HepG2 (cell line): ENCODE measurements around the gene MARVELD3. TPM values are rescaled to one million over a fixed set of nuclear protein-coding genes. Genes with fewer than 3 reads are reported as not detected.

ENCODE experiments used
- AKAP8 ChIP-seq: sonication (generic); formaldehyde crosslinking; IDR thresholded peaks from 2 replicates; pipeline ENCODE4 v1.5.1; 2020; ENCODE audit warnings: mild to moderate bottlenecking, missing genetic modification reagents
- CENPT ChIP-seq: sonication (generic); formaldehyde crosslinking; IDR thresholded peaks from 2 replicates; pipeline ENCODE4 v1.8.0; 2022; ENCODE audit warnings: low read depth, mild to moderate bottlenecking, moderate library complexity, missing genetic modification reagents
- CHD4 ChIP-seq: fragments of 200-600 bp; sonication (generic); IDR thresholded peaks from 2 replicates; pipeline ENCODE4 v1.7.0; 2017; ENCODE audit warnings: mild to moderate bottlenecking, low read length, borderline replicate concordance
- CREM ChIP-seq, 2 experiments: sonication (generic) in 1 of 2; formaldehyde crosslinking in 1 of 2; IDR thresholded peaks; 2 replicates each; pipeline versions ENCODE4 v1.4.0 to v1.6.1; 2016 to 2020; ENCODE audit warnings: antibody characterized with exemption in 1 of 2, mild to moderate bottlenecking in 1 of 2, missing genetic modification reagents in 1 of 2
- ELF1 ChIP-seq: sonication (generic); formaldehyde crosslinking; IDR thresholded peaks from 2 replicates; pipeline ENCODE4 v1.4.0; 2020; ENCODE audit warnings: missing genetic modification reagents
- ETV5 ChIP-seq: IDR thresholded peaks from 2 replicates; pipeline ENCODE4 v1.6.1; 2018; ENCODE audit warnings: missing biosample characterization, missing genetic modification reagents, inconsistent platforms, borderline replicate concordance
- FIP1L1 ChIP-seq: fragments of 200-400 bp; formaldehyde crosslinking; IDR thresholded peaks from 2 replicates; pipeline ENCODE4 v1.6.1; 2018; ENCODE audit warnings: low read depth, mild to moderate bottlenecking, low read length, moderate library complexity, borderline replicate concordance; ENCODE audit not compliant: insufficient read depth
- FOSL1 ChIP-seq: sonication (generic); formaldehyde crosslinking; IDR thresholded peaks from 2 replicates; pipeline ENCODE4 v1.9.0; 2021; ENCODE audit warnings: missing genetic modification reagents, borderline replicate concordance
- GTF2F1 ChIP-seq: fragments of 150-350 bp; IDR thresholded peaks from 2 replicates; pipeline ENCODE4 v1.6.1; 2014; ENCODE audit warnings: low read length
- HDAC2 ChIP-seq: sonication (generic); formaldehyde crosslinking; IDR thresholded peaks from 2 replicates; pipeline ENCODE4 v1.4.0; 2020; ENCODE audit warnings: missing genetic modification reagents
- HNRNPH1 ChIP-seq: fragments of 200-400 bp; formaldehyde crosslinking; optimal IDR thresholded peaks from 2 replicates; pipeline ENCODE3; 2017; ENCODE audit warnings: mild to moderate bottlenecking, low read depth, low read length
- MAFF ChIP-seq: IDR thresholded peaks from 2 replicates; pipeline ENCODE4 v1.6.1; 2011; ENCODE audit warnings: low read depth, low read length, improper control_type of control experiment
- MNT ChIP-seq: fragments of 450-650 bp; IDR thresholded peaks from 2 replicates; pipeline ENCODE4 v1.6.1; 2016
- NFE2L1 ChIP-seq: sonication (generic); formaldehyde crosslinking; IDR thresholded peaks from 2 replicates; pipeline ENCODE4 v1.4.0; 2020; ENCODE audit warnings: missing genetic modification reagents, mild to moderate bottlenecking, borderline replicate concordance
- RARA ChIP-seq: IDR thresholded peaks from 2 replicates; pipeline ENCODE4 v1.6.1; 2016; ENCODE audit warnings: missing genetic modification reagents, missing compliant biosample characterization
- SALL1 ChIP-seq: sonication (generic); formaldehyde crosslinking; IDR thresholded peaks from 2 replicates; pipeline ENCODE4 v1.8.0; 2022; ENCODE audit warnings: mild to moderate bottlenecking, missing genetic modification reagents
- SAP130 ChIP-seq: IDR thresholded peaks from 2 replicates; pipeline ENCODE4 v1.6.1; 2016; ENCODE audit warnings: low read depth
- SMAD1 ChIP-seq: sonication (generic); formaldehyde crosslinking; IDR thresholded peaks from 2 replicates; pipeline ENCODE4 v1.4.0; 2020; ENCODE audit warnings: missing genetic modification reagents, low read depth, mild to moderate bottlenecking, borderline replicate concordance
- SMAD3 ChIP-seq: sonication (generic); formaldehyde crosslinking; IDR thresholded peaks from 2 replicates; pipeline ENCODE4 v1.4.0; 2020; ENCODE audit warnings: missing genetic modification reagents
- TOE1 ChIP-seq: sonication (generic); formaldehyde crosslinking; IDR thresholded peaks from 2 replicates; pipeline ENCODE4 v1.4.0; 2020; ENCODE audit warnings: mild to moderate bottlenecking, missing genetic modification reagents
- ZBTB21 ChIP-seq: sonication (generic); formaldehyde crosslinking; IDR thresholded peaks from 2 replicates; pipeline ENCODE4 v1.4.0; 2020; ENCODE audit warnings: missing genetic modification reagents
- ZNF333 ChIP-seq: sonication (generic); formaldehyde crosslinking; IDR thresholded peaks from 2 replicates; pipeline ENCODE4 v1.4.0; 2020; ENCODE audit warnings: mild to moderate bottlenecking, missing genetic modification reagents, borderline replicate concordance
- ZNF501 ChIP-seq: sonication (generic); formaldehyde crosslinking; IDR thresholded peaks from 2 replicates; pipeline ENCODE4 v1.5.1; 2020; ENCODE audit warnings: mild to moderate bottlenecking, moderate library complexity, missing genetic modification reagents
- ZNF557 ChIP-seq: sonication (generic); formaldehyde crosslinking; IDR thresholded peaks from 2 replicates; pipeline ENCODE4 v1.4.0; 2020; ENCODE audit warnings: missing genetic modification reagents
- ZNF678 ChIP-seq: sonication (generic); formaldehyde crosslinking; IDR thresholded peaks from 2 replicates; pipeline ENCODE4 v1.4.0; 2020; ENCODE audit warnings: mild to moderate bottlenecking, missing genetic modification reagents
- polyA plus RNA-seq, 8 experiments: library from polyadenylated mRNA; depleted of rRNA in 3 of 8; stranded (reverse) in 7 of 8; unstranded in 1 of 8; fragments of >200 nt; fragmentation: Illumina TruSeq in 4 of 8; extraction: Trizol in 4 of 8; gene quantifications; 2 replicates each; pipeline versions ENCODE4 v1.2.1 to v1.2.3, GENCODE V29; 2011 to 2016; ENCODE audit warnings: low read depth in 4 of 8, missing spikeins in 1 of 8, mixed read lengths in 1 of 8; ENCODE audit not compliant: insufficient read depth in 1 of 8
- total RNA-seq, 5 experiments: library from RNA; depleted of rRNA; stranded (reverse); fragments of >200 nt; fragmentation: Illumina TruSeq; extraction: Trizol; gene quantifications; 2 replicates each; pipeline ENCODE4 v1.2.3, GENCODE V29; 2016; ENCODE audit warnings: low read depth in 1 of 5
- TF ChIP-seq, protein P1 (sequence below): sonication (generic); formaldehyde crosslinking; IDR thresholded peaks from 2 replicates; pipeline ENCODE4 v1.5.0; 2020; ENCODE audit warnings: missing genetic modification reagents
- TF ChIP-seq, protein P2 (sequence below): IDR thresholded peaks from 2 replicates; pipeline ENCODE4 v1.6.1; 2016; ENCODE audit warnings: missing genetic modification reagents, missing compliant biosample characterization
- TF ChIP-seq, protein P3 (sequence below): conservative IDR thresholded peaks from 2 replicates; pipeline ENCODE4 v1.6.1; 2018; ENCODE audit warnings: missing genetic modification reagents

Gene MARVELD3
- total and polyA plus RNA-seq, 2 of the 13 experiments (the other 11 are each of a cell fraction or from before 2014, with no cell fraction given), result 4.8 to 5.6 TPM

DNA sequence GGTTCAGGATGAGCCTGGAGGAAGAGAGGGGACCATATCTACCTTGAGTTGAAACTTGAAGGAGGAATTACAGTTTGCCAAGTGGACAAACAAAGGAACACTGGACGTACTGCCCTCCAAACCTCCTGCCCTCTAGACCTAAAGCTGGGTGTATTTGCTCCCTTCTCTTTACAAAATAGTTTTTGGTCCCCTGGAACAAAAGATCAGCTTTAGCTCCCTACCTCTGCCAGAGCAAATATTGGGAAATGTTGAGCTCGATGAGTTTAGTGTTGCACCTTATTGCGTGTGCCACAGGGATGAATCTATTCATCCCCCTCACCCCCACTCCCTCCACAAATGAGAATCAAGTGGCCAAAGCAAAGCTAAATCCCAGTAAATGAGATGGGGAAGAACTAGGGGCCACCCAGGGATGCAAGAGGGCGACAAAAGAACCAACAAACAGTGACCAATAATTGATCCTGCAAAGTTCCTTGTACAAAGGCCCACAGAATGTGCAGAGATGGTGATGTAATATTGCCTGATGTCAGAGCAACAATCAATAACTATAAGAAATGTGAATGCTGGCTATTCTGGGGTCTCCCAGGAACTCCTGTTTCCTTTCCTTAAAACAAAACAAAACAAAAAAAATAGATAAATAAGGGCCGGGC is 31.9 kb upstream of the MARVELD3 start (continued):
- TF ChIP-seq CHD4 (0 out of 2 replicates have a peak, but pooled peaks have one; percentile 11), HNRNPH1 (no peak), ZNF501 (no peak), NFE2L1 (CRISPR knock-in tag) (no peak), CREM (IDR thresholded peaks at IDR 0.05) (peak; percentile 77; the same call in 1 of the 2 replicates), CREM (CRISPR knock-in tag; IDR thresholded peaks at IDR 0.05) (no peak), FIP1L1 (no peak), MNT (no peak), ELF1 (CRISPR knock-in tag) (no peak), MAFF (no peak), SMAD1 (CRISPR knock-in tag) (no peak), ZNF678 (CRISPR knock-in tag) (no peak), SMAD3 (CRISPR knock-in tag) (peak; percentile 35; the same call in 1 of the 2 replicates), CENPT (CRISPR knock-in tag) (no peak), TOE1 (no peak; the same call in 1 of the 2 replicates), ZNF333 (CRISPR knock-in tag) (no peak), ZBTB21 (CRISPR knock-in tag) (peak; percentile 15; the same call in 1 of the 2 replicates), AKAP8 (CRISPR knock-in tag) (peak; percentile 45; the same call in 1 of the 2 replicates), ETV5 (CRISPR knock-in tag) (no peak; the same call in 1 of the 2 replicates), GTF2F1 (no peak), HDAC2 (CRISPR knock-in tag) (peak; percentile 77), SALL1 (CRISPR knock-in tag) (peak; percentile 90), ZNF557 (no peak), RARA (CRISPR knock-in tag) (peak; percentile 53; the same call in 1 of the 2 replicates), SAP130 (0 out of 2 replicates have a peak, but pooled peaks have one; percentile 4), FOSL1 (CRISPR knock-in tag) (no peak)
- TF ChIP-seq, protein P1, sequence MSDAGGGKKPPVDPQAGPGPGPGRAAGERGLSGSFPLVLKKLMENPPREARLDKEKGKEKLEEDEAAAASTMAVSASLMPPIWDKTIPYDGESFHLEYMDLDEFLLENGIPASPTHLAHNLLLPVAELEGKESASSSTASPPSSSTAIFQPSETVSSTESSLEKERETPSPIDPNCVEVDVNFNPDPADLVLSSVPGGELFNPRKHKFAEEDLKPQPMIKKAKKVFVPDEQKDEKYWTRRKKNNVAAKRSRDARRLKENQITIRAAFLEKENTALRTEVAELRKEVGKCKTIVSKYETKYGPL, result no peak
- TF ChIP-seq, protein P2, sequence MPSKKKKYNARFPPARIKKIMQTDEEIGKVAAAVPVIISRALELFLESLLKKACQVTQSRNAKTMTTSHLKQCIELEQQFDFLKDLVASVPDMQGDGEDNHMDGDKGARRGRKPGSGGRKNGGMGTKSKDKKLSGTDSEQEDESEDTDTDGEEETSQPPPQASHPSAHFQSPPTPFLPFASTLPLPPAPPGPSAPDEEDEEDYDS, result peak; percentile 8; the same call in 1 of the 2 replicates
- TF ChIP-seq, protein P3, sequence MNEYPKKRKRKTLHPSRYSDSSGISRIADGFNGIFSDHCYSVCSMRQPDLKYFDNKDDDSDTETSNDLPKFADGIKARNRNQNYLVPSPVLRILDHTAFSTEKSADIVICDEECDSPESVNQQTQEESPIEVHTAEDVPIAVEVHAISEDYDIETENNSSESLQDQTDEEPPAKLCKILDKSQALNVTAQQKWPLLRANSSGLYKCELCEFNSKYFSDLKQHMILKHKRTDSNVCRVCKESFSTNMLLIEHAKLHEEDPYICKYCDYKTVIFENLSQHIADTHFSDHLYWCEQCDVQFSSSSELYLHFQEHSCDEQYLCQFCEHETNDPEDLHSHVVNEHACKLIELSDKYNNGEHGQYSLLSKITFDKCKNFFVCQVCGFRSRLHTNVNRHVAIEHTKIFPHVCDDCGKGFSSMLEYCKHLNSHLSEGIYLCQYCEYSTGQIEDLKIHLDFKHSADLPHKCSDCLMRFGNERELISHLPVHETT (CRISPR knock-in tag), result no peak
